Muscle layer of duodenum (tissue), 2 donors: ENCODE measurements around the gene CREB3L4.
"Not testable (repeated sequence)": the region's sequence is repeated elsewhere in the genome, so short reads cannot be mapped to it uniquely, and the experiment has no call there.

ENCODE experiments used
- H3K27ac ChIP-seq: one replicate; pipeline ENCODE4 v1.7.0; 2013; ENCODE audit warnings: mild to moderate bottlenecking, low read length
- H3K27me3 ChIP-seq: one replicate; pipeline ENCODE4 v1.7.0; 2013; ENCODE audit warnings: low read depth, mild to moderate bottlenecking, control low read depth, low read length
- H3K36me3 ChIP-seq, 2 donors: one replicate each; pipeline ENCODE4 v1.7.0; 2013; ENCODE audit warnings: low read length in 2 of 2, control low read depth in 1 of 2, mild to moderate bottlenecking in 1 of 2; ENCODE audit not compliant: insufficient read depth in 2 of 2, control insufficient read depth in 1 of 2
- H3K4me1 ChIP-seq, 2 donors: one replicate each; pipeline ENCODE4 v1.7.0; 2013; ENCODE audit warnings: low read length in 2 of 2, mild to moderate bottlenecking in 2 of 2, control low read depth in 1 of 2, moderate library complexity in 1 of 2; ENCODE audit not compliant: insufficient read depth in 2 of 2, control insufficient read depth in 1 of 2
- H3K4me3 ChIP-seq, 2 donors: one replicate each; pipeline ENCODE4 v1.7.0; 2013; ENCODE audit warnings: low read length in 2 of 2, low read depth in 1 of 2, mild to moderate bottlenecking in 1 of 2
- H3K9me3 ChIP-seq, 2 donors: one replicate each; pipeline ENCODE4 v1.7.0; 2013; ENCODE audit warnings: low read length in 2 of 2, control low read depth in 1 of 2, mild to moderate bottlenecking in 1 of 2; ENCODE audit not compliant: control insufficient read depth in 1 of 2
- donor health status: healthy.

The CREB3L4 gene

GRCh38 chr1:153977250-153978240 lies 9.8 kb downstream of the CREB3L4 start, which contains the start of gene JTB:
TSS of gene JTB (minus strand) at chr1:153977674. CDS start at chr1:153977252, 422 bp downstream.
- Histone ChIP-seq H3K4me3 (peak within 1 kb of the TSS; percentile 90 to 92), H3K27ac (peak within 1 kb of the TSS; percentile 90), H3K36me3 (peaks cover 26 to 30% of the 10 kb centered on the region in 2 donors), H3K4me1 (peaks cover 12 to 24% of the 10 kb centered on the region in 2 donors), H3K27me3 (no peaks in the 10 kb centered on the region), H3K9me3 (no peaks in the 10 kb centered on the region)

GRCh38 chr1:153978274-153978909 lies 10.7 kb downstream of the CREB3L4 start:
- Histone ChIP-seq H3K27ac (peak overlapping the region; percentile 90), H3K4me1 (peaks cover 12 to 24% of the 10 kb centered on the region in 2 donors), H3K27me3 (no peaks in the 10 kb centered on the region), H3K9me3 (no peaks in the 10 kb centered on the region), H3K4me3 (peak overlapping the region; percentile 90 to 92), H3K36me3 (peaks cover 21 to 29% of the 10 kb centered on the region in 2 donors)

- H3K4me3 ChIP-seq, H3K27me3 ChIP-seq, H3K27ac ChIP-seq, H3K9me3 ChIP-seq: not testable (repeated sequence)
- Histone ChIP-seq H3K36me3 (peaks cover 14 to 23% of the 10 kb centered on the region in 2 donors), H3K4me1 (peaks cover 12 to 26% of the 10 kb centered on the region in 2 donors)
Observed at GRCh38 chr1:153979091-153979490, 11.4 kb downstream of the CREB3L4 start.

GRCh38 chr1:153981735-153982134 lies 14.0 kb downstream of the CREB3L4 start:
- H3K9me3 ChIP-seq, H3K27ac ChIP-seq, H3K27me3 ChIP-seq, H3K4me3 ChIP-seq: not testable (repeated sequence)
- H3K36me3 ChIP-seq = peaks cover 4 to 18% of the 10 kb centered on the region in 2 donors
- H3K4me1 ChIP-seq = peaks cover 10 to 28% of the 10 kb centered on the region in 2 donors

- no peaks in the 10 kb centered on the region for H3K27me3 ChIP-seq
- H3K9me3 ChIP-seq = no peaks in the 10 kb centered on the region
- H3K36me3 ChIP-seq = peaks cover 4 to 18% of the 10 kb centered on the region in 2 donors
- peak overlapping the region; percentile 72 to 88 for H3K4me3 ChIP-seq
- peaks cover 10 to 20% of the 10 kb centered on the region in 2 donors for H3K4me1 ChIP-seq
- H3K27ac ChIP-seq = peak overlapping the region; percentile 96
Observed at GRCh38 chr1:153984123-153984894, 16.6 kb downstream of the CREB3L4 start.

GRCh38 chr1:153985341-153985912 lies 17.7 kb downstream of the CREB3L4 start:
- Histone ChIP-seq H3K36me3 (peaks cover 4 to 18% of the 10 kb centered on the region in 2 donors), H3K27me3 (no peaks in the 10 kb centered on the region), H3K4me3 (peak overlapping the region; percentile 72 to 88), H3K27ac (peak overlapping the region; percentile 96), H3K9me3 (no peaks in the 10 kb centered on the region), H3K4me1 (peaks cover 10 to 20% of the 10 kb centered on the region in 2 donors)

- Histone ChIP-seq H3K27ac (peak within 1 kb of the TSS; percentile 96), H3K36me3 (peaks cover 3 to 18% of the 10 kb centered on the region in 2 donors), H3K4me1 (peaks cover 10 to 20% of the 10 kb centered on the region in 2 donors), H3K9me3 (no peaks in the 10 kb centered on the region), H3K4me3 (peak within 1 kb of the TSS; percentile 72 to 88), H3K27me3 (no peaks in the 10 kb centered on the region)
Observed at GRCh38 chr1:153985941-153986761, 18.4 kb downstream of the CREB3L4 start, which contains the start of gene RAB13. TSS of gene RAB13 (minus strand) at chr1:153986339. CDS start at chr1:153986236, 103 bp downstream.

- H3K4me3 ChIP-seq = no peak overlapping the region
- peaks cover 10 to 20% of the 10 kb centered on the region in 2 donors for H3K36me3 ChIP-seq
- H3K27me3 ChIP-seq = no peaks in the 10 kb centered on the region
- H3K9me3 ChIP-seq = no peaks in the 10 kb centered on the region
- no peak overlapping the region for H3K27ac ChIP-seq
- H3K4me1 ChIP-seq = peaks cover 22 to 34% of the 10 kb centered on the region in 2 donors
Observed at GRCh38 chr1:153987621-153988020, 19.9 kb downstream of the CREB3L4 start.

- Histone ChIP-seq H3K9me3 (no peaks in the 10 kb centered on the region), H3K4me3 (peak within 1 kb of the TSS; percentile 94 to 96), H3K27me3 (no peaks in the 10 kb centered on the region), H3K27ac (peak within 1 kb of the TSS; percentile 97), H3K4me1 (peaks cover 16 to 38% of the 10 kb centered on the region in 2 donors), H3K36me3 (peaks cover 20 to 29% of the 10 kb centered on the region in 2 donors)
Observed at GRCh38 chr1:153990468-153991150, 22.9 kb downstream of the CREB3L4 start, which contains the start of gene RPS27. TSS of gene RPS27 (plus strand) at chr1:153990762. CDS start at chr1:153990797, 35 bp downstream.
